GM12878 (cell line): ENCODE data around the gene KRT86. TPM values are rescaled to one million over a fixed set of nuclear protein-coding genes. Genes with fewer than 3 reads are reported as not detected.

Experiments used
- ATAC-seq: fragments of 200-7000 bp; cut with Tn5 transposase; 3 replicates; pipeline ENCODE4 v1.9.1; 2020; ENCODE audit warnings: mild to moderate bottlenecking, moderate library complexity
- BruUV-seq: library from RNA; stranded (reverse); fragments of 400-500 nt; replicated peaks from 2 replicates; lab custom pipeline; 2021; lab: Mats Ljungman, UMichigan
- CTCF ChIA-PET: fragments of 300-600 bp; sonication (Branson Sonifier 250); formaldehyde crosslinking; extraction: SDS; loops from one replicate; lab custom pipeline; 2021; ENCODE audit warnings: inconsistent platforms; lab: Yijun Ruan, JAX
- POLR2A ChIA-PET: fragments of 350-600 bp; formaldehyde crosslinking; extraction: SDS; loops from one replicate; lab custom pipeline; 2021; ENCODE audit warnings: inconsistent platforms; lab: Charles Lee
- RAD21 ChIA-PET: fragments of 300-600 bp; sonication (Branson Sonifier 250); formaldehyde crosslinking; loops from one replicate; lab custom pipeline; 2023; ENCODE audit warnings: antibody characterized with exemption; ENCODE audit not compliant: unreplicated experiment; lab: Charles Lee
- SMC1A ChIA-PET: fragments of 300-600 bp; sonication (Branson Sonifier 250); formaldehyde crosslinking; loops from one replicate; lab custom pipeline; 2023; ENCODE audit not compliant: unreplicated experiment, uncharacterized antibody; lab: Charles Lee
- DNase-seq: peaks from one replicate; pipeline ENCODE4 v3.0.0-alpha.2; 2011; ENCODE audit warnings: low read depth, low spot score
- FAIRE-seq: peaks from 3 replicates; lab custom pipeline; 2011; peaks lifted over from hg19 to GRCh38; lab: Jason Lieb, UNC
- H2AFZ ChIP-seq: 2 replicates; pipeline ENCODE4 v1.6.0; 2011; ENCODE audit warnings: low read depth, low read length, control low read depth; ENCODE audit not compliant: control insufficient read depth
- H3K27ac ChIP-seq: 2 replicates; pipeline ENCODE4 v1.5.1; 2011; ENCODE audit warnings: control low read depth; ENCODE audit not compliant: control insufficient read depth, insufficient read depth
- H3K27me3 ChIP-seq, 2 experiments: replicated peaks in 1 of 2; 2 replicates each; pipeline versions ENCODE4 v1.6.0 to v1.6.1; 2011; ENCODE audit warnings: low read length in 1 of 2; ENCODE audit not compliant: control insufficient read depth in 2 of 2, insufficient read depth in 2 of 2
- H3K36me3 ChIP-seq, 2 experiments: 2 replicates each; pipeline ENCODE4 v1.5.1; 2011; ENCODE audit warnings: low read length in 1 of 2; ENCODE audit not compliant: control insufficient read depth in 2 of 2, insufficient read depth in 2 of 2
- H3K4me1 ChIP-seq: 2 replicates; pipeline ENCODE4 v1.6.1; 2011; ENCODE audit warnings: mild to moderate bottlenecking, low read length, moderate library complexity, mixed read lengths; ENCODE audit not compliant: control insufficient read depth, insufficient read depth
- H3K4me2 ChIP-seq: 2 replicates; pipeline ENCODE4 v1.6.0; 2011; ENCODE audit warnings: control low read depth; ENCODE audit not compliant: control insufficient read depth, insufficient read depth
- H3K4me3 ChIP-seq: fragments of 200-600 bp; sonication (generic); 2 replicates; pipeline ENCODE4 v1.5.1; 2016
- H3K79me2 ChIP-seq: 2 replicates; pipeline ENCODE4 v1.6.0; 2011; ENCODE audit warnings: low read length; ENCODE audit not compliant: control insufficient read depth, insufficient read depth
- H3K9ac ChIP-seq: 2 replicates; pipeline ENCODE4 v1.8.0; 2011; ENCODE audit warnings: low read length, control low read depth, mixed read lengths; ENCODE audit not compliant: control insufficient read depth, insufficient read depth
- H3K9me3 ChIP-seq: replicated peaks from 3 replicates; pipeline ENCODE4 v1.5.1; 2011; ENCODE audit warnings: mild to moderate bottlenecking, low read length; ENCODE audit not compliant: control insufficient read depth, insufficient read depth
- H4K20me1 ChIP-seq: 2 replicates; pipeline ENCODE4 v1.6.0; 2011; ENCODE audit not compliant: control insufficient read depth, insufficient read depth
- ATF3 ChIP-seq: IDR thresholded peaks from 2 replicates; pipeline ENCODE4 v1.6.1; 2011; ENCODE audit warnings: low read depth, mild to moderate bottlenecking, low read length, moderate library complexity, borderline replicate concordance; ENCODE audit errors: extremely low read depth
- BCL11A ChIP-seq: IDR thresholded peaks from 2 replicates; pipeline ENCODE4 v1.6.1; 2011; ENCODE audit warnings: low read depth, low read length
- GABPA ChIP-seq: IDR thresholded peaks from 2 replicates; pipeline ENCODE4 v1.6.1; 2014; ENCODE audit warnings: antibody characterized with exemption, low read depth, mild to moderate bottlenecking, inconsistent platforms
- MYC ChIP-seq: IDR thresholded peaks from 2 replicates; pipeline ENCODE4 v1.6.1; 2011; ENCODE audit warnings: mild to moderate bottlenecking, low read length, moderate library complexity, inconsistent platforms; ENCODE audit not compliant: insufficient read depth, insufficient replicate concordance, insufficient read length, severe bottlenecking
- PAX8 ChIP-seq: fragments of 450-650 bp; IDR thresholded peaks from 2 replicates; pipeline ENCODE4 v1.6.1; 2017; ENCODE audit warnings: mild to moderate bottlenecking, moderate library complexity
- PKNOX1 ChIP-seq: fragments of 450-650 bp; IDR thresholded peaks from 2 replicates; pipeline ENCODE4 v1.6.1; 2016; ENCODE audit warnings: mild to moderate bottlenecking
- POLR2AphosphoS5 ChIP-seq: IDR thresholded peaks from 2 replicates; pipeline ENCODE4 v1.6.1; 2011; ENCODE audit warnings: mild to moderate bottlenecking, low read length, inconsistent platforms
- POU2F2 ChIP-seq: IDR thresholded peaks from 3 replicates; pipeline ENCODE4 v1.6.1; 2011; ENCODE audit warnings: low read depth, mild to moderate bottlenecking, low read length, borderline replicate concordance
- RELA ChIP-seq: fragments of 450-650 bp; IDR thresholded peaks from 2 replicates; pipeline ENCODE4 v1.8.0; 2014; ENCODE audit warnings: borderline replicate concordance; ENCODE audit not compliant: partially characterized antibody
- SMAD1 ChIP-seq: fragments of 450-650 bp; IDR thresholded peaks from 2 replicates; pipeline ENCODE4 v1.6.1; 2018; ENCODE audit warnings: mild to moderate bottlenecking, low read depth; ENCODE audit not compliant: partially characterized antibody
- SP1 ChIP-seq: IDR thresholded peaks from one replicate; pipeline ENCODE4 v1.6.1; 2011; ENCODE audit warnings: low read depth, low read length
- TCF12 ChIP-seq: IDR thresholded peaks from 2 replicates; pipeline ENCODE4 v1.6.1; 2011; ENCODE audit warnings: low read depth, mild to moderate bottlenecking, low read length
- ZNF217 ChIP-seq: fragments of 450-650 bp; IDR thresholded peaks from 2 replicates; pipeline ENCODE4 v1.6.1; 2017; ENCODE audit warnings: antibody characterized with exemption, mild to moderate bottlenecking
- WGBS: methylation state at CpG from one replicate; pipeline ENCODE4 v1.1.6; 2016; ENCODE audit warnings: low lambda C conversion rate; ENCODE audit not compliant: insufficient replicate concordance, insufficient coverage; ENCODE audit errors: missing lambda C conversion rate; 5-methylcytosine and 5-hydroxymethylcytosine counted together
- in situ Hi-C: fragments of 300-500 bp; cut with MboI; formaldehyde crosslinking; loops from 9 replicates; pipeline ENCODE4 v1.14.3; 2018; ENCODE audit warnings: mixed read lengths
- intact Hi-C: fragments of 100-400 bp; cut with micrococcal nuclease; formaldehyde crosslinking; loops from one replicate; pipeline ENCODE4 v1.14.2; 2022; ENCODE audit not compliant: unreplicated experiment
- polyA plus RNA-seq, 11 experiments: library from polyadenylated mRNA; depleted of rRNA in 4 of 11; unstranded in 6 of 11; stranded (reverse) in 5 of 11; fragments of >200 nt; fragmentation: Nextera tagmentation in 4 of 11; fragmentation: Illumina TruSeq in 1 of 11; extraction: Ambion mirVana in 4 of 11; extraction: Trizol in 1 of 11; gene quantifications; 1 replicate in 1 of 11; 2 replicates in 10 of 11; pipeline versions ENCODE4 v1.2.1 to v1.2.3, GENCODE V29; 2011 to 2016; ENCODE audit warnings: inconsistent platforms in 2 of 11, missing spikeins in 2 of 11, low read depth in 1 of 11
- total RNA-seq, 4 experiments: library from RNA; depleted of rRNA in 3 of 4; stranded (reverse); fragments of >200 nt in 3 of 4; fragmentation: Illumina TruSeq in 1 of 4; extraction: Trizol in 1 of 4; gene quantifications; 2 replicates each; pipeline versions ENCODE4 v1.2.1 to v1.2.3, GENCODE V29; 2013 to 2021
- TF ChIP-seq, protein P1 (sequence below): fragments of 450-650 bp; formaldehyde crosslinking; IDR thresholded peaks from 2 replicates; pipeline ENCODE4 v1.4.0; 2022; ENCODE audit warnings: mild to moderate bottlenecking, moderate library complexity
- TF ChIP-seq, protein P2 (sequence below): fragments of 450-650 bp; IDR thresholded peaks from 2 replicates; pipeline ENCODE4 v1.6.1; 2018; ENCODE audit warnings: borderline replicate concordance, mild to moderate bottlenecking; ENCODE audit not compliant: partially characterized antibody

KRT86 gene
- total and polyA plus RNA-seq, 10 of the 15 experiments (the other 5 are each of a cell fraction or from before 2014, with no cell fraction given), result 0.11 to 0.54 (median 0.18) TPM; not detected in 4

DNA sequence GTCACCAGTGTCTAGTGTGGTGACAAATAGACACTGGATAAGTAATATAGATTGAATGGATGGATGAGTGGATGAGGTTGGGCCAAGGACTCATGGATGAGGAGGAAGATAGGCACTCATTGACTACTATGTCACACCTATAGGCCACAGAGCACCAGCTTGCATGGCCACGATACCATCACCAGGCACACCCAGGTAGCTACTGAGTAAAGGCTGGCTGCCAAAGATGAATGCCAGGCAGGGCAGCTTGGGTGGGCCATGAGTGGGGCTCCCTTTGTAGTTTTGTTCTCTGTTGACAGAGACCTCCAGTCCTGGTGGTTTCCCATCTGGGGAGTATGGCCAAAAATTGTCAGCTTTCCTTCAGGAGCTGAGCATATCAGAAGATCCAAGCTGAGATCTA lies 57.9 kb downstream of the KRT86 start (continued):
- TF ChIP-seq, protein P1, sequence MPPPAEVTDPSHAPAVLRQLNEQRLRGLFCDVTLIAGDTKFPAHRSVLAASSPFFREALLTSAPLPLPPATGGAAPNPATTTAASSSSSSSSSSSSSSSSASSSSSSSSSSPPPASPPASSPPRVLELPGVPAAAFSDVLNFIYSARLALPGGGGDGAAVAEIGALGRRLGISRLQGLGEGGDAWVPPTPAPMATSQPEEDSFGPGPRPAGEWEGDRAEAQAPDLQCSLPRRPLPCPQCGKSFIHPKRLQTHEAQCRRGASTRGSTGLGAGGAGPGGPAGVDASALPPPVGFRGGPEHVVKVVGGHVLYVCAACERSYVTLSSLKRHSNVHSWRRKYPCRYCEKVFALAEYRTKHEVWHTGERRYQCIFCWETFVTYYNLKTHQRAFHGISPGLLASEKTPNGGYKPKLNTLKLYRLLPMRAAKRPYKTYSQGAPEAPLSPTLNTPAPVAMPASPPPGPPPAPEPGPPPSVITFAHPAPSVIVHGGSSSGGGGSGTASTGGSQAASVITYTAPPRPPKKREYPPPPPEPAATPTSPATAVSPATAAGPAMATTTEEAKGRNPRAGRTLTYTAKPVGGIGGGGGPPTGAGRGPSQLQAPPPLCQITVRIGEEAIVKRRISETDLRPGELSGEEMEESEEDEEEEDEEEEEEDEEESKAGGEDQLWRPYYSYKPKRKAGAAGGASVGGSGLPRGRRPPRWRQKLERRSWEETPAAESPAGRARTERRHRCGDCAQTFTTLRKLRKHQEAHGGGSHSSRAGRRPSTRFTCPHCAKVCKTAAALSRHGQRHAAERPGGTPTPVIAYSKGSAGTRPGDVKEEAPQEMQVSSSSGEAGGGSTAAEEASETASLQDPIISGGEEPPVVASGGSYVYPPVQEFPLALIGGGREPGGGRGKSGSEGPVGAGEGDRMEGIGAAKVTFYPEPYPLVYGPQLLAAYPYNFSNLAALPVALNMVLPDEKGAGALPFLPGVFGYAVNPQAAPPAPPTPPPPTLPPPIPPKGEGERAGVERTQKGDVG, result no peak
- TF ChIP-seq ZNF217 (no peak), TCF12 (no peak), BCL11A (no peak), PAX8 (no peak), POLR2AphosphoS5 (no peak), MYC (no peak)

- no peak overlapping the region for H3K9ac ChIP-seq
- RAD21 ChIA-PET, result no interaction called here
- CTCF ChIA-PET, result interaction anchor here (0.6 to 1.6 kb wide), 2 partner anchors 38 to 45 kb away, joined by 3 to 4 read pairs; no protein-coding TSS in a partner anchor
- no TSS peak for BruUV-seq
- H3K9me3 ChIP-seq, result no peaks in the 10 kb centered on the region; the same call in 2 of the 3 replicates
- no peak overlapping the region for H3K4me2 ChIP-seq
- DNase-seq, result no peak
- H3K4me1 ChIP-seq, result no peaks in the 10 kb centered on the region
- no peak for FAIRE-seq
- SMC1A ChIA-PET, result no interaction called here
- H3K4me3 ChIP-seq, result no peak overlapping the region
- intact Hi-C loops, result no loop called here
- 2% methylated on average over 3 of the region's 3 CpGs for WGBS
- POLR2A ChIA-PET, result no interaction called here
- H3K27ac ChIP-seq, result no peak overlapping the region
- no peaks in the 10 kb centered on the region for H3K79me2 ChIP-seq
- ATAC-seq, result no peak
- in situ Hi-C loops, result no loop called here
- H3K27me3 ChIP-seq, result peaks cover 0 to 2% of the 10 kb centered on the region in 2 experiments; a peak in 2 of 4 replicates
- no peaks in the 10 kb centered on the region for H4K20me1 ChIP-seq
- H3K36me3 ChIP-seq, result no peaks in the 10 kb centered on the region
- H2AFZ ChIP-seq, result no peak overlapping the region
- TF ChIP-seq, protein P2, sequence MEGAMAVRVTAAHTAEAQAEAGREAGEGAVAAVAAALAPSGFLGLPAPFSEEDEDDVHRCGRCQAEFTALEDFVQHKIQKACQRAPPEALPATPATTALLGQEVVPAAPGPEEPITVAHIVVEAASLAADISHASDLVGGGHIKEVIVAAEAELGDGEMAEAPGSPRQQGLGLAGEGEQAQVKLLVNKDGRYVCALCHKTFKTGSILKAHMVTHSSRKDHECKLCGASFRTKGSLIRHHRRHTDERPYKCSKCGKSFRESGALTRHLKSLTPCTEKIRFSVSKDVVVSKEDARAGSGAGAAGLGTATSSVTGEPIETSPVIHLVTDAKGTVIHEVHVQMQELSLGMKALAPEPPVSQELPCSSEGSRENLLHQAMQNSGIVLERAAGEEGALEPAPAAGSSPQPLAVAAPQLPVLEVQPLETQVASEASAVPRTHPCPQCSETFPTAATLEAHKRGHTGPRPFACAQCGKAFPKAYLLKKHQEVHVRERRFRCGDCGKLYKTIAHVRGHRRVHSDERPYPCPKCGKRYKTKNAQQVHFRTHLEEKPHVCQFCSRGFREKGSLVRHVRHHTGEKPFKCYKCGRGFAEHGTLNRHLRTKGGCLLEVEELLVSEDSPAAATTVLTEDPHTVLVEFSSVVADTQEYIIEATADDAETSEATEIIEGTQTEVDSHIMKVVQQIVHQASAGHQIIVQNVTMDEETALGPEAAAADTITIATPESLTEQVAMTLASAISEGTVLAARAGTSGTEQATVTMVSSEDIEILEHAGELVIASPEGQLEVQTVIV, result no peak
- TF ChIP-seq GABPA (no peak), SMAD1 (no peak), POU2F2 (no peak), RELA (no peak), SP1 (no peak), ATF3 (no peak), PKNOX1 (no peak)
These were observed 58.9 kb downstream of the KRT86 start for GRCh38 chr12:52333321-52333720.
